OCI-LY1 (cell line): ENCODE measurements around the gene CTNS.

Experiments
- H2AFZ ChIP-seq: fragments of 200-600 bp; sonication (generic), shearing (Covaris generic); 2 replicates; pipeline ENCODE4 v1.6.0; 2014; ENCODE audit warnings: antibody characterized with exemption, mild to moderate bottlenecking, low read length
- H3F3A ChIP-seq: fragments of 200-600 bp; sonication (generic), shearing (Covaris generic); 2 replicates; pipeline ENCODE4 v1.6.0; 2014; ENCODE audit warnings: mild to moderate bottlenecking, antibody characterized with exemption, low read length, moderate library complexity; ENCODE audit not compliant: insufficient read depth
- H3K27ac ChIP-seq: fragments of 200-600 bp; sonication (generic); 2 replicates; pipeline ENCODE4 v1.5.1; 2014; ENCODE audit warnings: low read length, mixed run types, mild to moderate bottlenecking, low read depth; ENCODE audit not compliant: poor library complexity, severe bottlenecking
- H3K27me3 ChIP-seq: fragments of 200-600 bp; sonication (generic); 2 replicates; pipeline ENCODE4 v1.6.0; 2014; ENCODE audit warnings: antibody characterized with exemption, mild to moderate bottlenecking, low read length, moderate library complexity; ENCODE audit not compliant: insufficient read depth
- H3K36me3 ChIP-seq: fragments of 200-600 bp; sonication (generic); 2 replicates; pipeline ENCODE4 v1.6.1; 2014; ENCODE audit warnings: mild to moderate bottlenecking, antibody characterized with exemption, low read length, moderate library complexity, mixed read lengths; ENCODE audit not compliant: insufficient read depth
- H3K4me1 ChIP-seq: fragments of 200-600 bp; sonication (generic); 2 replicates; pipeline ENCODE4 v1.5.1; 2014; ENCODE audit warnings: mild to moderate bottlenecking, low read length, moderate library complexity; ENCODE audit not compliant: insufficient read depth, severe bottlenecking
- H3K4me2 ChIP-seq: fragments of 200-600 bp; sonication (generic), shearing (Covaris generic); 2 replicates; pipeline ENCODE4 v1.6.1; 2014; ENCODE audit warnings: low read length
- H3K4me3 ChIP-seq: fragments of 200-600 bp; sonication (generic); 2 replicates; pipeline ENCODE4 v1.5.1; 2014; ENCODE audit warnings: low read length, low read depth, mild to moderate bottlenecking, mixed read lengths; ENCODE audit not compliant: poor library complexity, severe bottlenecking
- H3K79me2 ChIP-seq: fragments of 200-600 bp; shearing (Covaris generic); 2 replicates; pipeline ENCODE4 v1.6.1; 2016; ENCODE audit warnings: mixed run types, low read length, mixed read lengths; ENCODE audit not compliant: insufficient read depth
- H3K9ac ChIP-seq: fragments of 200-600 bp; sonication (generic), shearing (Covaris generic); 2 replicates; pipeline ENCODE4 v1.6.1; 2014; ENCODE audit warnings: mild to moderate bottlenecking, low read length, mixed read lengths
- H3K9me2 ChIP-seq: fragments of 200-600 bp; sonication (generic), shearing (Covaris generic); 2 replicates; pipeline ENCODE4 v1.6.1; 2014; ENCODE audit warnings: low read depth, mild to moderate bottlenecking, low read length, mixed read lengths
- H3K9me3 ChIP-seq: fragments of 200-600 bp; shearing (Covaris generic); 2 replicates; pipeline ENCODE4 v1.6.1; 2014; ENCODE audit warnings: low read length, mixed read lengths
- H4K20me1 ChIP-seq: fragments of 200-600 bp; sonication (generic), shearing (Covaris generic); 2 replicates; pipeline ENCODE4 v1.6.0; 2016; ENCODE audit warnings: mild to moderate bottlenecking, low read length; ENCODE audit not compliant: insufficient read depth
- EZH2 ChIP-seq: fragments of 200-600 bp; sonication (generic), shearing (Covaris generic); IDR thresholded peaks from 2 replicates; pipeline ENCODE4 v1.8.0; 2017; ENCODE audit warnings: borderline replicate concordance, mixed run types, mild to moderate bottlenecking, antibody characterized with exemption, low read length, moderate library complexity, mixed read lengths
- TF ChIP-seq, protein P1 (sequence below): fragments of 200-600 bp; sonication (generic), shearing (Covaris generic); IDR thresholded peaks from 2 replicates; pipeline ENCODE4 v1.5.1; 2017; ENCODE audit warnings: mild to moderate bottlenecking, antibody characterized with exemption, low read length, moderate library complexity, mixed read lengths

The CTNS gene

DNA sequence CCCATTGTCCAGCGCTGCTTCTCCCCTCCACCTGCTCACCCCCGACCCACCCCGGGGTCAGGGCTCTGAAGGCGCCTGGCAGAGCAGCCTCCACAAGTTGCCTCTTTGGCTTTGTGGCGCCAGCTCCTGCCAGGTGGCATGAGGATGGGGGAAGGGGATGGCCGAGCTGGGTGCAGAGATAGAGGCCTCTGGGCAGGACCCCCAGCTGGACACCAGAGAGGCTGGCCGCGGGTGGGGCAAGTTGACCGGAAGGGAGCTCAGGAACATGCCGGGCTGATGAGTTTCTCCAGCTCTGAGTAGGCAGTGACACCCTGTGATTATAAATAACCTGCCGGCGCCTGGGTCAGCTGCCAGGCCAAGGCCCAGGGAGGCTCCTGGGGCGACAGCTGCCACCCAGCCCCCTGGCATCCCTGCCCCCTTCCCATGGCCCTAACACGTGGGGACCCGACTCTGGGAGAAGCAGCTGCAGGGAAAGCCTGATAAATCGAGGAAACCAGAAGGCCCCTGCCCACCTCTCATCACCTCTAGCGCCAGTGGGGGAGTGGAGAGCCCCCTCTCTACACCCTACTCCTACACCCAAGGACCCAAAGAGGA, 58.7 kb downstream of the CTNS start:
- no peaks in the 10 kb centered on the region for H3K9me3 ChIP-seq
- H2AFZ ChIP-seq = no peak overlapping the region
- H3K4me2 ChIP-seq = peak overlapping the region; percentile 76
- TF ChIP-seq, protein P1, sequence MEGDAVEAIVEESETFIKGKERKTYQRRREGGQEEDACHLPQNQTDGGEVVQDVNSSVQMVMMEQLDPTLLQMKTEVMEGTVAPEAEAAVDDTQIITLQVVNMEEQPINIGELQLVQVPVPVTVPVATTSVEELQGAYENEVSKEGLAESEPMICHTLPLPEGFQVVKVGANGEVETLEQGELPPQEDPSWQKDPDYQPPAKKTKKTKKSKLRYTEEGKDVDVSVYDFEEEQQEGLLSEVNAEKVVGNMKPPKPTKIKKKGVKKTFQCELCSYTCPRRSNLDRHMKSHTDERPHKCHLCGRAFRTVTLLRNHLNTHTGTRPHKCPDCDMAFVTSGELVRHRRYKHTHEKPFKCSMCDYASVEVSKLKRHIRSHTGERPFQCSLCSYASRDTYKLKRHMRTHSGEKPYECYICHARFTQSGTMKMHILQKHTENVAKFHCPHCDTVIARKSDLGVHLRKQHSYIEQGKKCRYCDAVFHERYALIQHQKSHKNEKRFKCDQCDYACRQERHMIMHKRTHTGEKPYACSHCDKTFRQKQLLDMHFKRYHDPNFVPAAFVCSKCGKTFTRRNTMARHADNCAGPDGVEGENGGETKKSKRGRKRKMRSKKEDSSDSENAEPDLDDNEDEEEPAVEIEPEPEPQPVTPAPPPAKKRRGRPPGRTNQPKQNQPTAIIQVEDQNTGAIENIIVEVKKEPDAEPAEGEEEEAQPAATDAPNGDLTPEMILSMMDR = no peak
- TF ChIP-seq EZH2 = no peak
- H3K4me1 ChIP-seq = peaks cover 40% of the 10 kb centered on the region
- H3K4me3 ChIP-seq = peak overlapping the region; percentile 70
- H3K27ac ChIP-seq = peak overlapping the region; percentile 52
- H3K9ac ChIP-seq = peak overlapping the region; percentile 73
- peaks cover 7% of the 10 kb centered on the region; the same call in 1 of the 2 replicates for H3K79me2 ChIP-seq
- H3F3A ChIP-seq = no peaks in the 10 kb centered on the region
- no peaks in the 10 kb centered on the region for H4K20me1 ChIP-seq
- no peaks in the 10 kb centered on the region for H3K9me2 ChIP-seq
- H3K27me3 ChIP-seq = no peaks in the 10 kb centered on the region; the same call in 1 of the 2 replicates
- no peaks in the 10 kb centered on the region; the same call in 1 of the 2 replicates for H3K36me3 ChIP-seq

DNA sequence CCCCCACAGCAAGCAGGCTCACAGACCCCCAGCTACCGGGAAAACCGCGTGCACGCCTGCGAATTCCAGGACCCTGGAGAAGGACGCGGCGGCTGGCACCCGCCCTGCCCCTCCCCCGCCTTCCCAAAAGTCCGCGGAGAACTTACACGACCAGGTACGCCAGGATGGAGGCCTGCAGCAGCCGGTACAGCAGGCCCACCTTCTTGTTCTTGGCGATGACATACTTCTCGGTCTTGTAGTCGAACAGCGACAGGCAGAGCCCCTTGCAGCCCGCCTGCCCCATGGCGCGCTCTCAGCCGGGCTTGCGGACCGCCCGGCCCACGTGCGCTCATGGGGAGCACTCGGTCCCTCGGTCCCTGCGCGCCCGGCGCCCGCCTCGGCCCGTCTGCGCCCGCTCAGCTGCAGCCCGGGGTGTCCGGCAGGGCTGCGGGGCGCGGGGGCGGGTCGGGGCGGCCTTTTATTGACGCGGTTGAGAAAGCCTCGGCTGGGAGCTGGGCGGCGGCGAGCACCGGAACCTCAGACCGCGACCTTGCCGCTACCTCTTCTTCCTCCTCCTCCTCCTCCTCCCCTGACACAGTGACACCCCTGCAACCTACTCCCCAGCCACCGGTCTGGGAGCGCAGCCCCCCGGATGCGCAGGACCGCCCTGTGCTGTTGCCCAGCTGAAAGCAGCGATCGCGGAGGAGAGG, 59.3 kb downstream of the CTNS start, which contains the start of gene P2RX5:
Gene P2RX5 (minus strand): TSS at position 433 of the 689 bp plus-strand sequence. CDS start 150 bp downstream, at position 283.
- Histone ChIP-seq H3K9me2 (no peaks in the 10 kb centered on the region), H3K79me2 (peaks cover 7% of the 10 kb centered on the region; the same call in 1 of the 2 replicates), H3K36me3 (no peaks in the 10 kb centered on the region; the same call in 1 of the 2 replicates), H3K4me2 (peak within 1 kb of the TSS; percentile 76), H3F3A (no peaks in the 10 kb centered on the region), H3K4me3 (peak within 1 kb of the TSS; percentile 70), H3K9ac (peak within 1 kb of the TSS; percentile 73), H3K9me3 (no peaks in the 10 kb centered on the region), H3K27ac (peak within 1 kb of the TSS; percentile 52), H4K20me1 (no peaks in the 10 kb centered on the region), H3K27me3 (no peaks in the 10 kb centered on the region; the same call in 1 of the 2 replicates), H2AFZ (no peak within 1 kb of the TSS), H3K4me1 (peaks cover 33% of the 10 kb centered on the region)
- no peak for TF ChIP-seq EZH2
- TF ChIP-seq, protein P1 = no peak

DNA sequence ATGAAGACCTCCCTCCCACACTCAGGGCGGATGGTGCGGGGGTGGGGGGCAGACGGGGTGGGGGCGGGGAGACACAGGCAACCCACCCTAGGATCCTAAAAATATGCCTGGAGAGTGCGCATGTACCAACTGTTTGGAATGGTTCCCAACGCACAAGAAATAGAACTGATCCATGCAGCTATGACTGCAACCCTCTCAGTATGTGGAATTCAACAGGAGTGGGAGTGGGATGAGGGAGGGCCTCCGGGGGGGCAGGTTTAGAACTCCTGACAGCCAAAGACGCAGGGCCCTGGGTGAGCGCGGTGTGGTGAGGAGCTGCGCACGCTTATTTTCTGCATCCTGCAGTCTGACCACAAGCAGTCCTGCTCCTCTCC, 60.5 kb downstream of the CTNS start:
- Histone ChIP-seq H3K36me3 (no peaks in the 10 kb centered on the region), H2AFZ (no peak overlapping the region), H3K9ac (no peak overlapping the region), H3K9me3 (no peaks in the 10 kb centered on the region), H4K20me1 (no peaks in the 10 kb centered on the region), H3K27ac (no peak overlapping the region), H3K4me2 (no peak overlapping the region), H3K4me1 (peaks cover 25% of the 10 kb centered on the region), H3K27me3 (no peaks in the 10 kb centered on the region; the same call in 1 of the 2 replicates), H3K9me2 (no peaks in the 10 kb centered on the region), H3K79me2 (peaks cover 7% of the 10 kb centered on the region; the same call in 1 of the 2 replicates), H3K4me3 (no peak overlapping the region), H3F3A (no peaks in the 10 kb centered on the region)
- TF ChIP-seq EZH2 = no peak
- TF ChIP-seq, protein P1 = no peak
